KMS-11 (cell line): ENCODE results near the gene HMGCS2.

ENCODE experiments used
- H2AFZ ChIP-seq: fragments of 200-600 bp; sonication (generic); 2 replicates; pipeline ENCODE4 v1.6.1; 2016; ENCODE audit warnings: antibody characterized with exemption, mixed run types, low read depth
- H3K27ac ChIP-seq: fragments of 200-600 bp; sonication (generic); 2 replicates; pipeline ENCODE4 v1.6.1; 2016; ENCODE audit warnings: mild to moderate bottlenecking, mixed run types
- H3K27me3 ChIP-seq: fragments of 200-600 bp; sonication (generic); 2 replicates; pipeline ENCODE4 v1.6.1; 2017; ENCODE audit warnings: mild to moderate bottlenecking, low read depth, mixed run types, moderate library complexity; ENCODE audit not compliant: insufficient read depth
- H3K36me3 ChIP-seq: fragments of 200-600 bp; sonication (generic); 2 replicates; pipeline ENCODE4 v1.6.1; 2017; ENCODE audit warnings: mild to moderate bottlenecking, mixed run types; ENCODE audit not compliant: insufficient read depth
- H3K4me1 ChIP-seq: fragments of 200-600 bp; sonication (generic); 2 replicates; pipeline ENCODE4 v1.6.1; 2016; ENCODE audit warnings: mild to moderate bottlenecking, low read depth, mixed run types; ENCODE audit not compliant: poor library complexity, severe bottlenecking
- H3K4me2 ChIP-seq: fragments of 200-600 bp; sonication (generic); 2 replicates; pipeline ENCODE4 v1.7.0; 2016; ENCODE audit warnings: mild to moderate bottlenecking, mixed run types
- H3K4me3 ChIP-seq: fragments of 200-600 bp; sonication (generic); IDR thresholded peaks from 2 replicates; pipeline ENCODE4 v1.6.1; 2017; ENCODE audit warnings: low read depth, low read length, mixed read lengths; ENCODE audit not compliant: insufficient read depth
- H3K79me2 ChIP-seq: fragments of 200-600 bp; sonication (generic); 2 replicates; pipeline ENCODE4 v1.6.1; 2016; ENCODE audit warnings: low read depth, mixed run types; ENCODE audit not compliant: insufficient read depth
- H3K9ac ChIP-seq: fragments of 200-600 bp; sonication (generic); 2 replicates; pipeline ENCODE4 v1.6.1; 2016; ENCODE audit warnings: mild to moderate bottlenecking, mixed run types
- H4K20me1 ChIP-seq: fragments of 200-600 bp; sonication (generic); 2 replicates; pipeline ENCODE4 v1.6.1; 2016; ENCODE audit warnings: mild to moderate bottlenecking, mixed run types; ENCODE audit not compliant: insufficient read depth
- TF ChIP-seq, protein P1 (sequence below): fragments of 200-600 bp; sonication (generic); conservative IDR thresholded peaks from 2 replicates; pipeline ENCODE4 v1.6.1; 2017; ENCODE audit warnings: low read depth, mild to moderate bottlenecking, antibody characterized with exemption, low read length, moderate library complexity, mixed read lengths

HMGCS2 gene

DNA sequence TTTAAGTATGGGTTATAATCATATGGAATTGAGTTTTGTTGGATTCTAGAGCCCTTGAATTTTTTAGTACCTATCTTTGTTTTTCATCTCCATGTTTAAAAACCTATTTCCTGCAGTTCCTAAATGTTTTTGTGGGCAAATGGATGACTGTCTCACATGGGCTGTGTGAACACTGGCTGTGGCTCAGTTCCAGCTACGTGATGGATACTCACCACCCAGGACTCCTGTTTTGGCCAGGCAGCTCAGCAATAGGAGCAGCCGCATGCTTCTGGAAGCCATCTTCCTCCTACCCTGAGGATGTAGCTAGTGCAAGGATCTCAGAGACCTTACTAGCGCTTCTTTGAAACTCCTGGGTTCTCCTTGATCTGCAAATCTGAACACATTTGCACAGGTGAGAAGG is 39.8 kb upstream of the HMGCS2 start:
- Histone ChIP-seq H3K79me2 (no peaks in the 10 kb centered on the region), H4K20me1 (no peaks in the 10 kb centered on the region), H3K27ac (no peak overlapping the region), H2AFZ (0 out of 2 replicates have a peak overlapping the region, but pooled peaks have one; percentile 17), H3K4me3 (no peak overlapping the region), H3K36me3 (no peaks in the 10 kb centered on the region), H3K4me1 (peaks cover 12% of the 10 kb centered on the region), H3K4me2 (no peak overlapping the region), H3K9ac (no peak overlapping the region), H3K27me3 (no peaks in the 10 kb centered on the region)
- TF ChIP-seq, protein P1, sequence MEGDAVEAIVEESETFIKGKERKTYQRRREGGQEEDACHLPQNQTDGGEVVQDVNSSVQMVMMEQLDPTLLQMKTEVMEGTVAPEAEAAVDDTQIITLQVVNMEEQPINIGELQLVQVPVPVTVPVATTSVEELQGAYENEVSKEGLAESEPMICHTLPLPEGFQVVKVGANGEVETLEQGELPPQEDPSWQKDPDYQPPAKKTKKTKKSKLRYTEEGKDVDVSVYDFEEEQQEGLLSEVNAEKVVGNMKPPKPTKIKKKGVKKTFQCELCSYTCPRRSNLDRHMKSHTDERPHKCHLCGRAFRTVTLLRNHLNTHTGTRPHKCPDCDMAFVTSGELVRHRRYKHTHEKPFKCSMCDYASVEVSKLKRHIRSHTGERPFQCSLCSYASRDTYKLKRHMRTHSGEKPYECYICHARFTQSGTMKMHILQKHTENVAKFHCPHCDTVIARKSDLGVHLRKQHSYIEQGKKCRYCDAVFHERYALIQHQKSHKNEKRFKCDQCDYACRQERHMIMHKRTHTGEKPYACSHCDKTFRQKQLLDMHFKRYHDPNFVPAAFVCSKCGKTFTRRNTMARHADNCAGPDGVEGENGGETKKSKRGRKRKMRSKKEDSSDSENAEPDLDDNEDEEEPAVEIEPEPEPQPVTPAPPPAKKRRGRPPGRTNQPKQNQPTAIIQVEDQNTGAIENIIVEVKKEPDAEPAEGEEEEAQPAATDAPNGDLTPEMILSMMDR: no peak

DNA sequence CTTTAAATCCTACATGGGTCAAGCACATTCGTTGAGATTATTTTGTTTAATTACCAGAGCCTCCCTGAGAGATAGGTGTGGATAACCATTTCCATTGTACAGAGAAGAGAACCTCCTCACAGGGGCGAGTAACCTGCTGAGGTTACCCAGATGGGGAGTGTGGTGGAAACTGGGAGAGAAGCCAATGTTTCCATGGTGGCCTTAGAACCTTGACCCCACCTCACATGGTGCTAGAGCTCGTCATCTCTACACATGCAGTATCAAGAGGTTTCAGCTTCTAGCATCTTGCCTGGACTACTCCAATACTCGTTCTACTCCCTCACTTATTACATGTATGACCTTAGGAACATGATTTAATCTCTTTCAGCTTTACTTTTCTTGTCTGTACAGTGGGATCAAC is 37.8 kb upstream of the HMGCS2 start:
- Histone ChIP-seq H3K4me1 (peaks cover 12% of the 10 kb centered on the region), H3K9ac (no peak overlapping the region), H3K4me2 (no peak overlapping the region), H3K36me3 (no peaks in the 10 kb centered on the region), H3K27me3 (no peaks in the 10 kb centered on the region), H2AFZ (no peak overlapping the region), H4K20me1 (no peaks in the 10 kb centered on the region), H3K79me2 (no peaks in the 10 kb centered on the region), H3K4me3 (no peak overlapping the region), H3K27ac (no peak overlapping the region)
- TF ChIP-seq, protein P1: no peak

DNA sequence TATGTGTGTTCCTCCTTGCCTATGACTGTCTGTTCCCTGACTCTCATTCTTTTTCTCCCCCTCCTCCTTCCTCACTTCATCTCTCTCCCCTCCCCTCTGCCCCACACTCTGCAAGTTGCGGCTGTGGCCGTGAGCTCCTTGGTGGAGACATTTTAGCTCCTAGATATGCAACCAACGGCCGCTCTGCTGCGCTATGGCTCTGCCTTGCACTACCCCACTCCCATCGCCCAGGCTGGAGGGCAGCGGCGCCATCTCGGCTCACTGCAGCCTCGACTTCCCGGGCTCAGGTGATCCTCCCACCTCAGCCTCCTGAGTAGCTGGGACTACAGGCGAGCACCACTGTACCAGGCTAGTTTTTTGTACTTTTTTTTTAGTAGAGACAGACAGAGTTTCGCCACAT is 37.0 kb upstream of the HMGCS2 start:
- TF ChIP-seq, protein P1: no peak
- Histone ChIP-seq H3K79me2 (no peaks in the 10 kb centered on the region), H3K27me3 (no peaks in the 10 kb centered on the region)

DNA sequence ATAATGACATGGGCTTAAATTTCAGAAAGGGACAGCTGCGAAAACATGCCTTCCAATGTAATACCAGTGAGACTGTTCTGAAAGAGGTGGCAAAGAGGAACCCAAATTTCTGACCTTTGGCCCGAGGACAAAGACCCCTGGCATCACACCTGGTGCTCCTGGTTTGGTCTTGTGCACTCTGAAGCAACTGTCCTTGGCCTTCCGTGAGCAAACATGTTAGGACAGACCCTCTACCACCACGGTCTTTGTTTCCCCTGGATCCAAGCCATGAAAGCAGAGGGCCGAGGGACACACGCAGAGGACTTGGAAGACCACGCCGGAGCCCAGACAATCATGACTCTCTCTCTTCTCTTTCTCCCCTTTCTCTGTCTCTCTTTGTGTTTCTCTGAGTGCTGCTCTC is 36.5 kb upstream of the HMGCS2 start:
- no peaks in the 10 kb centered on the region for H3K36me3 ChIP-seq

More for the DNA sequence above, 37.0 kb upstream of the HMGCS2 start:
- H3K9ac ChIP-seq: no peak overlapping the region
- no peak overlapping the region for H3K4me2 ChIP-seq
- no peaks in the 10 kb centered on the region for H3K36me3 ChIP-seq
- no peaks in the 10 kb centered on the region for H4K20me1 ChIP-seq
- H2AFZ ChIP-seq: no peak overlapping the region
- H3K4me1 ChIP-seq: peaks cover 12% of the 10 kb centered on the region
- H3K27ac ChIP-seq: no peak overlapping the region
- no peak overlapping the region for H3K4me3 ChIP-seq

More for the DNA sequence above, 36.5 kb upstream of the HMGCS2 start:
- Histone ChIP-seq H3K27ac (no peak overlapping the region), H3K4me3 (no peak overlapping the region), H2AFZ (no peak overlapping the region), H3K79me2 (no peaks in the 10 kb centered on the region), H3K9ac (no peak overlapping the region), H4K20me1 (no peaks in the 10 kb centered on the region), H3K4me2 (no peak overlapping the region), H3K27me3 (no peaks in the 10 kb centered on the region), H3K4me1 (peaks cover 12% of the 10 kb centered on the region)
- TF ChIP-seq, protein P1: no peak
